ENCODE results near the gene DDR2.
"Not testable (repeated sequence)": the region's sequence is repeated elsewhere in the genome, so short reads cannot be mapped to it uniquely, and the experiment has no call there.

DNA sequence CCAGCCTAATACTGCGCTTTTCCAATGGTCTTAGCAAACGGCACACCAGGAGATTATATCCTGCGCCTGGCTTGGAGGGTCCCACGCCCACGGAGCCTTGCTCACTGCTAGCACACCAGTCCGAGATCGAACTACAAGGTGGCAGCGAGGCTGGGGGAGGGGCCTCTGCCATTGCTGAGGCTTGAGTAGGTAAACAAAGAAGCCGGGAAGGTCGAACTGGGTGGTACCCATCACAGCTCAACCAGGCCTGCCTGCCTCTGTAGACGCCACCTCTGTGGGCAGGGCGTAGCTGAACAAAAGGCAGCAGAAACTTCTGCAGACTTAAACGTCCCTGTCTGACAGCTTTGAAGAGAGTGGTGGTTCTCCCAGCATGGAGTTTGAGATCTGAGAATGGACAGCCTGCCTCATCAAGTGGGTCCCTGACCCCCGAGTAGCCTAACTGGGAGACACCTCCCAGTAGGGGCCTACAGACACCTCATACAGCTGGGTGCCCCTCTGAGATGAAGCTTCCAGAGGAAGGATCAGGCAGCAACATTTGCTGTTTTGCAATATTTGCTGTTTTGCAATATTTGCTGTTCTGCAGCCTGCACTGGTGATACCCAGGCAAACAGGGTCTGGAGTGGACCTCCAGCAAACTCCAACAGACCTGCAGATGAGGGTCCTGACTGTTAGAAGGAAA is 114.1 kb downstream of the DDR2 start:
- TF ChIP-seq, protein P1, sequence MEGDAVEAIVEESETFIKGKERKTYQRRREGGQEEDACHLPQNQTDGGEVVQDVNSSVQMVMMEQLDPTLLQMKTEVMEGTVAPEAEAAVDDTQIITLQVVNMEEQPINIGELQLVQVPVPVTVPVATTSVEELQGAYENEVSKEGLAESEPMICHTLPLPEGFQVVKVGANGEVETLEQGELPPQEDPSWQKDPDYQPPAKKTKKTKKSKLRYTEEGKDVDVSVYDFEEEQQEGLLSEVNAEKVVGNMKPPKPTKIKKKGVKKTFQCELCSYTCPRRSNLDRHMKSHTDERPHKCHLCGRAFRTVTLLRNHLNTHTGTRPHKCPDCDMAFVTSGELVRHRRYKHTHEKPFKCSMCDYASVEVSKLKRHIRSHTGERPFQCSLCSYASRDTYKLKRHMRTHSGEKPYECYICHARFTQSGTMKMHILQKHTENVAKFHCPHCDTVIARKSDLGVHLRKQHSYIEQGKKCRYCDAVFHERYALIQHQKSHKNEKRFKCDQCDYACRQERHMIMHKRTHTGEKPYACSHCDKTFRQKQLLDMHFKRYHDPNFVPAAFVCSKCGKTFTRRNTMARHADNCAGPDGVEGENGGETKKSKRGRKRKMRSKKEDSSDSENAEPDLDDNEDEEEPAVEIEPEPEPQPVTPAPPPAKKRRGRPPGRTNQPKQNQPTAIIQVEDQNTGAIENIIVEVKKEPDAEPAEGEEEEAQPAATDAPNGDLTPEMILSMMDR (conservative IDR thresholded peaks at IDR 0.05; ENCODE audit: low read length), result not testable (repeated sequence)
- not testable (repeated sequence) for TF ChIP-seq EZH2phosphoT487 (IDR thresholded peaks at IDR 0.05; ENCODE audit: borderline replicate concordance, low read depth, low read length)

All from OCI-LY7 (cell line).